ENCODE measurements around the gene BCAS4.

DNA sequence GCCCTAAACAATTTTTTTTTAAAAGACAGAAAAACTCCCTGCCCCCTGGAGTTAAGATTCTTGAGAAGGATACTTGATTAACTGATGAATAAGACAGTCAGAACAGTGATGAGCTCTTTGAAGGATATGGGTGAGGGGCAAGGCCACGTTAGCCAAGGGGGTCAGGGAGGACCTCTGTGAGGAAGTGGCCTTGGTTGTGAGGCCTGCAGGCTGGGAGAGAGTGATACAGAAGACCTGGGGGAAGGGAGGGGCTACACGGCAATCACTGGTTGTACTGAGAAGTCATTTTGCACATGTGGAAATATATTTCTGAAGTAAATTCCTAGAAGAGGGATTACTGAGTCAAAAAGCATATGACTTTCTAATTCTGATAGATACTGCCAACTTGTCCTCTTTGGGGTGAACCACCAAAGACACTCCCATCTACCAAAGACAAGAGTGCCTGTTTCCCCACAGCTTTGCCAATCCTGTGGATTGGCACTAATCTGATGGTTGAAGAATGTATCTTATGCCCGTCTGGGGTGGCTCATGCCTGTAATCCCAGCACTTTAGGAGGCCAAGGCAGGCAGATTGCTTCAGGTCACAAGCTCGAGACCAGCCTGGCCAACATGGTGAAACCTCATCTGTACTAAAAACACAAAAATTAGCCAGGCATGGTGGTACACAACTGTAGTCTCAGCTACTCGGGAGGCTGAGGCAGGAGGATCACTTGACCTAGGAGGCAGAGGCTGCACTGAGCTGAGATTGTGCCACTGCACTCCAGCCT is 22.3 kb upstream of the BCAS4 start:
- no peak for TF ChIP-seq POLR2AphosphoS5 (IDR thresholded peaks at IDR 0.05)
- TF ChIP-seq, protein P1, sequence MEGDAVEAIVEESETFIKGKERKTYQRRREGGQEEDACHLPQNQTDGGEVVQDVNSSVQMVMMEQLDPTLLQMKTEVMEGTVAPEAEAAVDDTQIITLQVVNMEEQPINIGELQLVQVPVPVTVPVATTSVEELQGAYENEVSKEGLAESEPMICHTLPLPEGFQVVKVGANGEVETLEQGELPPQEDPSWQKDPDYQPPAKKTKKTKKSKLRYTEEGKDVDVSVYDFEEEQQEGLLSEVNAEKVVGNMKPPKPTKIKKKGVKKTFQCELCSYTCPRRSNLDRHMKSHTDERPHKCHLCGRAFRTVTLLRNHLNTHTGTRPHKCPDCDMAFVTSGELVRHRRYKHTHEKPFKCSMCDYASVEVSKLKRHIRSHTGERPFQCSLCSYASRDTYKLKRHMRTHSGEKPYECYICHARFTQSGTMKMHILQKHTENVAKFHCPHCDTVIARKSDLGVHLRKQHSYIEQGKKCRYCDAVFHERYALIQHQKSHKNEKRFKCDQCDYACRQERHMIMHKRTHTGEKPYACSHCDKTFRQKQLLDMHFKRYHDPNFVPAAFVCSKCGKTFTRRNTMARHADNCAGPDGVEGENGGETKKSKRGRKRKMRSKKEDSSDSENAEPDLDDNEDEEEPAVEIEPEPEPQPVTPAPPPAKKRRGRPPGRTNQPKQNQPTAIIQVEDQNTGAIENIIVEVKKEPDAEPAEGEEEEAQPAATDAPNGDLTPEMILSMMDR (IDR thresholded peaks at IDR 0.05) = no peak
- TF ChIP-seq POLR2A (IDR thresholded peaks at IDR 0.05) = no peak
- no peak for TF ChIP-seq EP300 (IDR thresholded peaks at IDR 0.05)
